ENCODE data around the gene RHOD.

The RHOD gene

DNA sequence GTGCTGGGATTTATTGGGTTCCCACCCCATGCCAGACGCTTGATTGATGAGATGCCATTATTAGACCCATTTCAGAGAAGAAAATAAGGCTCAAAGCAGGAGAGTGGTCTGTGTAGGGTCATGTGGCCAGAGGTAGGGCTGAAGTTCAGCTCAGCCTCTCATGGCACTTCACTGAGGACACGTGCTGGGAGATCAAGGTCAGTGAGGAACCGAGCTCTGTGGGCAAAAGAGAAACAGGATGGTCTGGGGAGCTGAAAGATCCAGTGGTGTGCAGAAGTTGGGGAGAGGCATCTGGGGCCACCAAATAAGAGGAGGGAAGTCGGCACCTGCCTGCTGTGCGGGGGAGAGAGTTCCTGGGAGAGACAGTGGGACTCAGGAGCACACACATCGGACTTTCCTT, 19.6 kb downstream of the RHOD start:
- no peak for TF ChIP-seq CSDC2 (CRISPR knock-in tag; IDR thresholded peaks at IDR 0.05)
- no peak for TF ChIP-seq ISL1 (CRISPR knock-in tag; IDR thresholded peaks at IDR 0.05)
- TF ChIP-seq TSHZ2 (CRISPR knock-in tag; IDR thresholded peaks at IDR 0.05) = no peak
- TF ChIP-seq CSRNP3 (CRISPR knock-in tag; IDR thresholded peaks at IDR 0.05) = no peak
- no peak for TF ChIP-seq ESRRG (CRISPR knock-in tag; IDR thresholded peaks at IDR 0.05)
- TF ChIP-seq BACH2 (CRISPR knock-in tag; IDR thresholded peaks at IDR 0.05; ENCODE audit: borderline replicate concordance) = no peak
- no peak for TF ChIP-seq SNAI2 (CRISPR knock-in tag; IDR thresholded peaks at IDR 0.05)
- no peak for ATAC-seq

DNA sequence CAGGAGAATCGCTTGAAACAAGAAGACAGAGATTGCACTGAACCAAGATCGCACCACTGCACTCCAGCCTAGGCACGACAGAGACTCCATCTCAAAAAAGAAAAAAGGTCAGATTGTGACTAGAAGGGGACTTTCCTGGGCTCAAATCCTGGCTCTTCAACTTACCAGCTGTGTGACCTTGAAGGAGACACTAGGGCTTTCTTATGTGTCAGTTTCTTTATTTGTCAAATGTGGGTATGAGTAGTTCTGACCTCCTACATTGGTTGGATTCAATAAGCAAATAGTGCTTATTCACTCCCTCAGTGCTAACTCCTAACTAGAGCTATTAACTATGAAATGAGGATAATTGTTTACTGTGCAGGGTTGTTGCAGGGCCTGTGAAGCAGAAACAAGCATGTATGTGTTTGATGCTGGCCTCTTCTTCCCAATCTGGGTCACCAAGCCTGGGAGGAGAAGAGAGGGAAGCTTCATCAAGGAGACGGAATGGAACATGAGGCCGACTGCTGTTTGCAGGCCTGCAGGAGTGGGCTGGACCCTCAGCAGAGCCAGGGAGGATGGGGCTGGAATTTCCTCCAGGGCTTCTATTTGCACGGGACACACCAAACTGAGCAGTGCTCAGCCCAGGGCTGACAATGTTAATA, 22.5 kb downstream of the RHOD start:
- TF ChIP-seq, protein P1, sequence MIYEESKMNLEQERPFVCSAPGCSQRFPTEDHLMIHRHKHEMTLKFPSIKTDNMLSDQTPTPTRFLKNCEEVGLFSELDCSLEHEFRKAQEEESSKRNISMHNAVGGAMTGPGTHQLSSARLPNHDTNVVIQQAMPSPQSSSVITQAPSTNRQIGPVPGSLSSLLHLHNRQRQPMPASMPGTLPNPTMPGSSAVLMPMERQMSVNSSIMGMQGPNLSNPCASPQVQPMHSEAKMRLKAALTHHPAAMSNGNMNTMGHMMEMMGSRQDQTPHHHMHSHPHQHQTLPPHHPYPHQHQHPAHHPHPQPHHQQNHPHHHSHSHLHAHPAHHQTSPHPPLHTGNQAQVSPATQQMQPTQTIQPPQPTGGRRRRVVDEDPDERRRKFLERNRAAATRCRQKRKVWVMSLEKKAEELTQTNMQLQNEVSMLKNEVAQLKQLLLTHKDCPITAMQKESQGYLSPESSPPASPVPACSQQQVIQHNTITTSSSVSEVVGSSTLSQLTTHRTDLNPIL (CRISPR knock-in tag; IDR thresholded peaks at IDR 0.05; ENCODE audit: low read depth) = no peak
- TF ChIP-seq ZFP30 (CRISPR knock-in tag; IDR thresholded peaks at IDR 0.05) = no peak
- TF ChIP-seq PPARA (CRISPR knock-in tag; IDR thresholded peaks at IDR 0.05; ENCODE audit: borderline replicate concordance) = no peak
- no peak for TF ChIP-seq TOX (CRISPR knock-in tag; IDR thresholded peaks at IDR 0.05; ENCODE audit: borderline replicate concordance)
- no peak for TF ChIP-seq CSRNP3 (CRISPR knock-in tag; IDR thresholded peaks at IDR 0.05)
- TF ChIP-seq ZFP3 (CRISPR knock-in tag; IDR thresholded peaks at IDR 0.05) = no peak
- TF ChIP-seq ISL1 (CRISPR knock-in tag; IDR thresholded peaks at IDR 0.05) = no peak
- no peak for TF ChIP-seq TCF4 (CRISPR knock-in tag; IDR thresholded peaks at IDR 0.05; ENCODE audit: borderline replicate concordance)

DNA sequence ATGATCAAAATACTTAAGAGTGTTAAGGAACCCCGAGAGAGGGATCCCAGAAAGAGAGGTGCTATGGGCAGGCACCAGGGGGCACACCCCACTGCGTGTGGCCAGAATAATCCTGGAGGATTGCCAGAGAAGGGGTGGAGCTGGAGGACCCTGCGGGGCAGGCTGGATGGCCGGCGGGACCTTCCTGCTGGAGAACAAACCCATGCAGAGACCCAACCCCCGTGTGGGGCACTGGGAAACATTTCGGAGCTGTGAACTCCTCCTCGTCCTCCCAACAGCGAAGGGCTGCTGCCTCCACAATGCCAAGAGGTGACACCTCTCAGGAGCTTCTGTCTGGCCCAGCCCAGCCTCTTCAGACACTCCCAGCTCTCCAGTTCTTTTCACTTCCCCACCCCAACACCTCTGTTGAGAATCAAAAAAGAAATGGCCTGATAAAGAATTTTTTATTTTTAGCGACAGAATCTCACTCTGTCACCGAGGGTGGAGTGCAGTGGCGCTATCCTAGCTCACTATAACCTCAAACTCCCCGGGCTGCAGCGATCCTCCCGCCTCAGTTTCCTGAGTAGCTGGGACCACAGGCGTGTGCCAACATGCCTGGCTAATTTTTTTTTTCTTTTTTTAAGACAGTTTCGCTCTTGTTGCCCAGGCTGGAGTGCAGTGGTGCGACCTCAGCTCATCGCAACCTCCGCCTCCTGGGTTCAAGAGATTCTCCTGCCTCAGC, 25.6 kb downstream of the RHOD start:
- no peak; the same call in 2 of the 3 replicates for ATAC-seq
- TF ChIP-seq PPARA (CRISPR knock-in tag; IDR thresholded peaks at IDR 0.05; ENCODE audit: borderline replicate concordance) = no peak
- no peak for TF ChIP-seq CSRNP3 (CRISPR knock-in tag; IDR thresholded peaks at IDR 0.05)
- no peak for TF ChIP-seq OSR1 (CRISPR knock-in tag; IDR thresholded peaks at IDR 0.05)
- TF ChIP-seq GLIS3 (CRISPR knock-in tag; IDR thresholded peaks at IDR 0.05) = no peak
- no peak for TF ChIP-seq ARNTL (CRISPR knock-in tag; IDR thresholded peaks at IDR 0.05; ENCODE audit: borderline replicate concordance, low read depth)
- no peak for TF ChIP-seq POU6F1 (CRISPR knock-in tag; IDR thresholded peaks at IDR 0.05; ENCODE audit: borderline replicate concordance, low read depth)
- TF ChIP-seq CSDC2 (CRISPR knock-in tag; IDR thresholded peaks at IDR 0.05) = no peak
- TF ChIP-seq, protein P1 (CRISPR knock-in tag; IDR thresholded peaks at IDR 0.05; ENCODE audit: low read depth) = no peak
- TF ChIP-seq, protein P2, sequence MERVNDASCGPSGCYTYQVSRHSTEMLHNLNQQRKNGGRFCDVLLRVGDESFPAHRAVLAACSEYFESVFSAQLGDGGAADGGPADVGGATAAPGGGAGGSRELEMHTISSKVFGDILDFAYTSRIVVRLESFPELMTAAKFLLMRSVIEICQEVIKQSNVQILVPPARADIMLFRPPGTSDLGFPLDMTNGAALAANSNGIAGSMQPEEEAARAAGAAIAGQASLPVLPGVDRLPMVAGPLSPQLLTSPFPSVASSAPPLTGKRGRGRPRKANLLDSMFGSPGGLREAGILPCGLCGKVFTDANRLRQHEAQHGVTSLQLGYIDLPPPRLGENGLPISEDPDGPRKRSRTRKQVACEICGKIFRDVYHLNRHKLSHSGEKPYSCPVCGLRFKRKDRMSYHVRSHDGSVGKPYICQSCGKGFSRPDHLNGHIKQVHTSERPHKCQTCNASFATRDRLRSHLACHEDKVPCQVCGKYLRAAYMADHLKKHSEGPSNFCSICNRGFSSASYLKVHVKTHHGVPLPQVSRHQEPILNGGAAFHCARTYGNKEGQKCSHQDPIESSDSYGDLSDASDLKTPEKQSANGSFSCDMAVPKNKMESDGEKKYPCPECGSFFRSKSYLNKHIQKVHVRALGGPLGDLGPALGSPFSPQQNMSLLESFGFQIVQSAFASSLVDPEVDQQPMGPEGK (CRISPR knock-in tag; IDR thresholded peaks at IDR 0.05; ENCODE audit: borderline replicate concordance) = no peak
- TF ChIP-seq ZNF565 (CRISPR knock-in tag; conservative IDR thresholded peaks at IDR 0.05; ENCODE audit: low read depth) = no peak
- TF ChIP-seq ZFP30 (CRISPR knock-in tag; IDR thresholded peaks at IDR 0.05) = no peak
- no peak for TF ChIP-seq ISL1 (CRISPR knock-in tag; IDR thresholded peaks at IDR 0.05)
- TF ChIP-seq RARB (CRISPR knock-in tag; IDR thresholded peaks at IDR 0.05) = no peak
- no peak for TF ChIP-seq ZNF8 (CRISPR knock-in tag; IDR thresholded peaks at IDR 0.05)
- TF ChIP-seq ZFP3 (CRISPR knock-in tag; IDR thresholded peaks at IDR 0.05) = no peak
- TF ChIP-seq ZNF70 (CRISPR knock-in tag; IDR thresholded peaks at IDR 0.05) = no peak

More for the DNA sequence above, 22.5 kb downstream of the RHOD start:
- ATAC-seq = no peak

All from SK-N-SH treated with all-trans-retinoic acid at 6 μM for 48 hours (cell line).